GM21576 (cell line): ENCODE measurements around the gene SLIT3.
"Not testable (repeated sequence)": the region's sequence is repeated elsewhere in the genome, so short reads cannot be mapped to it uniquely, and the experiment has no call there.

Experiments used
- ATAC-seq: cut with Tn5 transposase; IDR thresholded peaks from one replicate; pipeline ENCODE4 v1.9.1; 2021; ENCODE audit warnings: mild to moderate bottlenecking, moderate library complexity; ENCODE audit not compliant: unreplicated experiment

SLIT3 gene

GRCh38 chr5:169115461-169116124 is 185.3 kb downstream of the SLIT3 start:
- ATAC-seq = no peak

- no peak for ATAC-seq
Measured at GRCh38 chr5:169114466-169115065, 186.4 kb downstream of the SLIT3 start.

DNA sequence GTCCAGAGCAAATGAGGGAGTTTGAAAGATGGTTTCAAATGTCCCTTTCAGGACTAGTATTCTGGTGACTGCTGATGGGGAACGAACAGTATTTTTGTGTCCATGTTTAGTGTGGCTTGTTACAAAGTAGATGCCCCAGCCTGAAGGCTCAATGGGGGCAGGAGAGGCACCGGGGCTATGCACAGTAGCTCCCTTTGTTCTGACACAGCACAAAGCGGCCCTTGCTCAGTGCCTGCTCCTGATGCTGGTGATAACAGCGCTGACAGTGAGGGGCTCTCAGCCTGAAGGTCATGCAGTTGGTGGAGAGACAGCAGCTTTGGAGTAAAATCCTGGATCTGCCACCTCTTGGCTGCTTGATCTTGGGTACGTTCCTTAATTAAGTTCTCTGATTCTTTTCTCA is 188.9 kb downstream of the SLIT3 start:
- ATAC-seq = no peak

DNA sequence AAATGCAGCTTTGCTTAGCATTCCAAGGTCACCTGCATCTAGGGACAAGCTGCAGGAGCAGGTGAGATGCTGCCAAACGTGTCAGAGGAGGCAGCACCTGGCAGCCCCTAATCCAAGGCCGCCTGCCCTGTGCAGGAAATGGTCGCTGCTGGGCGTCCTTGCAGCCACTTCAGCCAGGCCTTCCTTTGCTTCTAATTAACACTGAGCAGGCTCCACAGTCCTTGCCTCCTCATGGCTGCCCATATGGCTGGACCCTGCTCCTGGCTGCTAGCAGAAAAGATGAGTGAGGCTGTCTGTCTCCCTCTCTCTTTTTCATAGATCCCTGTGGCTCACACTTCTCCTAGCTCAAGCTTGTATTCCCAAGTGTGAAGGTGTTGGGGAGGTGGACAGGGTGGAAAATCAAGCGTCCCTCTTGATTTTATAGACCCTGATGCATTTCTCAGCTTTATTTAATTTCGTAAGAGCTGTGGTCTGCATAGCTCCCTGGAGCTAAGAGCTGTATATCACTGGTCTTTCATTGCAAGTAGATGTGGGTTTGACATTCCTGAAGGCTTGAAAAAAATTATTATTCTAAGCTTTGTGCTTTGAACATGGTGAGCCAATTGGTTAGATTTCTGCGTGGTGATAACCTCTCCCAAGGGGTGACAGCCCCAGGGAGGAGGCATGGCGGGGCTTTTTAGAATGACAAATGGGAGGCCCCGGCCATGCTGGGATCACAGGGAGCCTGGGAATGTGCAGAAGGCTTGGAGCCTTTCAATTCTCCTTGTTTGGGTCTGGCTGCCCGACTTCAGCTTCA is 193.8 kb downstream of the SLIT3 start:
- no peak for ATAC-seq

DNA sequence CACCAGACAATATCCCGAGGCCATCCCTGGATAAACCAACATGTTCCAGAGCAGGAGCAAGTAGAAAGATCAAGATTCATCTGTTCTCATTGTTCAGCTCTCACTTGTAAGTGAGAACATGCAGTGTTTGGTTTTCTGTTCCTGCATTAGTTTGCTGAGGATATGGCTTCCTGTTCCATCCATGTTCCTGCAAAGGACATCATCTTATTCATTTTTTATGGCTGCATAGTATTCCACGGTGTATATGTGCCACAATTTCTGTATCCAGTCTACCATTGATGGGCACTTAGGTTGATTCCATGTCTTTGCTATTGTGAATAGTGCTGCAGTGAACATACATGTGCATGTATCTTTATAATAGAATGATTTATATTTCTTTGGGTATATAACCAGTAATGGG is 195.4 kb downstream of the SLIT3 start:
- not testable (repeated sequence) for ATAC-seq

DNA sequence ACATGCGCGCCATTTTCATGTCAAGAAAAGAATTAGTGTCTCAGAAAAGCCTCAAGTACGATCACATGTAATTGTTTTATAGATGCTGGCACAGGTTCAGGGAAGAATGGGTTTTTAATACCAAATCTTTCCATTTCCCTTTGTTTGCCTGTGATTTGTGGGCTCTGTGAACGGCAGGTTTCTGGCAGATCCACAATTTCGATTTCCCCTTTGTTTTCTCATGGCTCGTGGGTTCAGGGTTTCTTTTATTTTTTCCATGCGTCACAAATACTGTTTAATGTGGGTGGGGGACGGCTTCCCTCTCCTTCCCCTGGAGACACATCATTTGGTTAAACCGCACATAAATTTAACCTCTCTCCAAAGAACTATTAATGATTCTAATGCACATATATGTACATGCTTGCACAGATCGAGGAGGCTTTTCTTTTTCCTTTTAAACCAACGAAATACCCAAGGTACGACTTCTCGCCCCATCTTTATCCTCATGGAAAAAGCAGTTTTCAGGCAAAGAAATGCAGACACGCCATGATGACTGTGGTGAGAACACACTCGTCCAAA is 195.9 kb downstream of the SLIT3 start:
- no peak for ATAC-seq

GRCh38 chr5:169103586-169104181 is 197.3 kb downstream of the SLIT3 start:
- ATAC-seq = no peak

- no peak for ATAC-seq
Measured at GRCh38 chr5:169101966-169102365, 199.0 kb downstream of the SLIT3 start.

GRCh38 chr5:169100735-169101075 is 200.2 kb downstream of the SLIT3 start:
- no peak for ATAC-seq

GRCh38 chr5:169099801-169100734 is 200.9 kb downstream of the SLIT3 start:
- ATAC-seq = no peak

DNA sequence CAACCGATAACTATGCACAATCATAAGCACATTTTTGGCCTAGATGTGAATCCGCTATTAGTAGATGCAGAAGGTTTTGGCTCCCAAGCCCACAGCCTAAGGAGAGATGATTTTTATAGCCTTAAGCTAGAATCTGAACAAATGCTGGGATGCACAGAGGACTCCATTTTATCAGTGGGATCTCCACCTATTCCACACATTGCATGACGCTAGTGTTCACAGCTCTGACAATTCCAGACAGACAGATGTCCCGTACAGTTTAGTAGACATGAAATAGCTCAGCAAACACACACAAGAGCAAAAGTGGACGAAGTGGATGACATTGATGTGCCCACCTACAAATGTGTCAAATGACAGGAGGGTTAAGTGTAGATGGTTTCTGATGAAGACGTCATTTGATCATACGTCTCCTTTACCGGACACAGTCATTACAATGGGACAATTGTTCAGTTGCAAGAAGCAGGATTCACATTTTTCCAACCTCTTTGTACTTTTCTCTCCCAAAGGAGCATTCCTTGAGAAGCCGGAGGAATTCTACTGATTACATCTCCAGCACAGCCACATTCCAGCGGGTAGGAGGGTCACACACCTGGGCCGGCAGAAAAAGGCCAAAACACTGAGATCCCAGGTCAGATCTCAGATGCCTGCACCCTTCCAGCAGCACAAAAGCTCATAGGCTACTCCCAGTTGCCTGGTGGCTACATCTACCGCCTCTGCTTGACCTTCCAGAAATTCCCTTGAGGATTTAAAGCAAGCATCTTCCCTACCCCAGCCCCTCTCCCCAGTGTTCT is 202.4 kb downstream of the SLIT3 start:
- ATAC-seq = no peak

DNA sequence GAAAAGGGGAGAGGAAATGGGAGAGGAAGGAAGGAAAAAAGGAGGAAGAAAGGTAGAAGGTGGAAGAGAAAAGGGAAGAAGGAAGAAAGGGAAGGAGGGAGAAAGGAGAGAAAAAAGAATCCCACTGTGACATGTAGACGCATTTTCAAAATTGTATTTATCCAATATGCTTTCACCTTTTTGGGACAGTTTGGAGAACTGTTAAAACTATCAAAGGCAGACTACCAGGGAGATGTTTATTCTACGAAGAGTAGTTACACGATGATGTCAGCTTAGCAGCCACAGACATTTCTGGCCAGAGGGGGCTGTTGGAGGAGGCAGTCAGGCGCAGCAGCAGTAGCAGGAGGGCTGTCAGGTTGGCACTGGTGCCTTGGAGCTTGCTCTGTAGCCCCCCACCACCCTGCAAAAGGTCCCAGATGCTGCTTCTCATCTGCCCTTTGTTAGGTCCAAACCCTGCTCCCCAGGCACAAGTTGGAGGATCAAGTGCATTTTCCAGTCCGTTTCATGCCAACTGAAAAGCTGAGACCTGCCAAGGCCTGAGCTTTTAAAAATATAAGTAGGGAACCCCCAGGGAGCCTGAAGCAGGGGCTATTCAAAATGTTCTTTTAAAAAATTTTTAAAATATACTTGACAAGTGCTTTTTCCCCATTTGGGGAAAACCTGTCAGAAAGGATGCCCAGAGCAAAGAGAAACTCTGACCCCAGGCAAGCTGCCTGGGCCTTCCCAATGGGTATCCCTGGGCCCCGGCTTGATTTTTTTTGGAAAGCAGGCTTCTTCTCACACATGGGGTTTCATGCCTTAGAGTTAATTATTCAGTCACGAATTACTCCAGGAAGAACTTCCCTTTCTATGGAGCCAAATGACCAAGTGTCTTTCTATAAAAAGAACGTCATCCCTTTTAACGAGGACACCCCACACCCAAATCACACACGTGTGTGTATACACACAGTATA is 203.3 kb downstream of the SLIT3 start:
- ATAC-seq = no peak

GRCh38 chr5:169095976-169096375 is 205.0 kb downstream of the SLIT3 start:
- no peak for ATAC-seq

- no peak for ATAC-seq
Measured at GRCh38 chr5:169095410-169095960, 205.5 kb downstream of the SLIT3 start.

GRCh38 chr5:169094586-169095409 is 206.1 kb downstream of the SLIT3 start:
- no peak for ATAC-seq

GRCh38 chr5:169091396-169091980 is 209.5 kb downstream of the SLIT3 start:
- ATAC-seq = no peak

GRCh38 chr5:169089343-169089742 is 211.6 kb downstream of the SLIT3 start:
- no peak for ATAC-seq
